Activated T-cell treated with anti-CD3 and anti-CD28 coated beads, Interleukin-2, amount 50 U/mL, for 4 hours (primary cell): ENCODE results near the gene RPH3AL. TPM values are rescaled to one million over a fixed set of nuclear protein-coding genes. Genes with fewer than 3 reads are reported as not detected.
"Not testable (repeated sequence)": the region's sequence is repeated elsewhere in the genome, so short reads cannot be mapped to it uniquely, and the experiment has no call there.

Experiments
- ATAC-seq, 2 donors: fragments of 200-7000 bp; cut with Tn5 transposase; one replicate each; pipeline ENCODE4 v1.10.0; 2021
- DNase-seq: peaks from one replicate; pipeline ENCODE4 v3.0.0-alpha.2; 2020
- H3K27me3 Mint-ChIP-seq: one replicate; pipeline ENCODE4 v1.8.0; 2021; ENCODE audit warnings: low read depth, mixed read lengths
- H3K36me3 Mint-ChIP-seq: one replicate; pipeline ENCODE4 v1.8.0; 2022; ENCODE audit warnings: mixed read lengths; ENCODE audit not compliant: insufficient read depth
- H3K4me1 Mint-ChIP-seq: one replicate; pipeline ENCODE4 v1.8.0; 2021; ENCODE audit warnings: low read depth, mixed read lengths
- H3K4me3 Mint-ChIP-seq: one replicate; pipeline ENCODE4 v1.8.0; 2021; ENCODE audit warnings: mild to moderate bottlenecking, moderate library complexity, mixed read lengths
- H3K9me3 Mint-ChIP-seq: one replicate; pipeline ENCODE4 v1.8.0; 2021; ENCODE audit warnings: mixed read lengths
- total RNA-seq, 3 donors: library from RNA; stranded (reverse); gene quantifications; one replicate each; pipeline ENCODE4 v1.2.1, GENCODE V29; 2021

The RPH3AL gene
- total RNA-seq, 3 donors from 2014 or later = 1.3 to 2.2 (median 1.9) TPM

- ATAC-seq (no peak), DNase-seq (no peak)
- no peaks in the 10 kb centered on the region for H3K4me1 Mint-ChIP-seq
- no peak overlapping the region for H3K4me3 Mint-ChIP-seq
- H3K9me3 Mint-ChIP-seq = no peaks in the 10 kb centered on the region
- H3K36me3 Mint-ChIP-seq = no peaks in the 10 kb centered on the region
- peaks cover 14% of the 10 kb centered on the region for H3K27me3 Mint-ChIP-seq
Observed at GRCh38 chr17:173166-173911, 179.3 kb downstream of the RPH3AL start.

DNA sequence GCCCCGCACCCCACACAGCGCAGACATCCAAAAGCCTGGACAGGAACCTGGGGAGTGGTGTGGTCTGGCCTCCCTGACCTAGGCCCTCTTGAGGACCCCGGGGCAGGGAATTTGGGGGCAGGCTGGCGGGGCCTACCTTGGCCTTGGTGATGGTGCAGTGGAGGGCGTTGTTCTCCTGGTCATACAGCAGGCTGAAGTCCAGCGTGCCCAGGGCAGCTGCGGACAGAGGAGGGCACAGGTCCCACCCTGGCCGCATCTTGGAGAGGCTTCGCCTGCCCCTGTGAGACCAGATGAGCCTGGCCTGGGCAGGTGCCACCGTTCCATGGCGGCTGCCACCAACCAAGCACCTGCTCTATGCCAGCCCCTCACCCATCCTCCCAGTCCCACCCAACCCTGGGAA lies 180.2 kb downstream of the RPH3AL start:
- Mint-ChIP-seq H3K27me3 (peaks cover 5% of the 10 kb centered on the region), H3K9me3 (no peaks in the 10 kb centered on the region), H3K4me1 (no peaks in the 10 kb centered on the region), H3K36me3 (no peaks in the 10 kb centered on the region), H3K4me3 (no peak overlapping the region)
- no peak for DNase-seq
- no peak for ATAC-seq

GRCh38 chr17:171871-172270 lies 180.7 kb downstream of the RPH3AL start:
- Mint-ChIP-seq H3K4me1 (no peaks in the 10 kb centered on the region), H3K27me3 (peaks cover 2% of the 10 kb centered on the region), H3K36me3 (no peaks in the 10 kb centered on the region), H3K9me3 (no peaks in the 10 kb centered on the region), H3K4me3 (no peak overlapping the region)
- no peak for ATAC-seq
- DNase-seq = no peak

DNA sequence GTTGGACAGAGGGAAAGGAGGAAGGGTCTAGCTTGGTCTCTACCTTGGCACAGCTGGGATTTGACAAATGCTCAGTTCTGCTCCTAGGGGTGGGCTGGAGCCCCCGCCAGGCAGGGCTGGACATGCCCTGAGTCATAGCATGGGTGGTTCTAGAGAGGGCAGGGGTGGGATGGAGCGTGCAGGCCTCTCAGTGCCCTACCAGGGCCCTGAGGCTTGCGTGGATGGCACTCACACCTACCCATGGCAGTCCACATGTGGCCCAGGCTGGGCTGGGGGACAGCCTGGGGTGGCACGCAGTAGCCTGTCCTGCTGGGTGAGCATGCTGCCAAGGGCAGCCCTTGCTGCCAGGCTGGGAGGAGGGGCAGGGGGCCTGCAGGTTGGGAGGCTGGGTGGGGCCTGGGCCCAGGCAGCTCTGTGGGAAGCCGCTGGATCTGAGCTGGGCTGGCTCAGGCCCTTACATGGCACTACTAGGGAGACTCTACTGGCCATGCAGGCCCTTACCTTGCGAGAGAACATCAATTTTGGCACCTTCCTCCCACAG lies 182.4 kb downstream of the RPH3AL start:
- H3K4me1 Mint-ChIP-seq = no peaks in the 10 kb centered on the region

GRCh38 chr17:168614-169013 lies 184.0 kb downstream of the RPH3AL start:
- DNase-seq, H3K27me3 Mint-ChIP-seq, ATAC-seq, H3K9me3 Mint-ChIP-seq, H3K4me1 Mint-ChIP-seq, H3K4me3 Mint-ChIP-seq, H3K36me3 Mint-ChIP-seq: not testable (repeated sequence)

More for the DNA sequence above, 182.4 kb downstream of the RPH3AL start:
- DNase-seq (no peak), ATAC-seq (no peak)
- H3K4me3 Mint-ChIP-seq = no peak overlapping the region
- no peaks in the 10 kb centered on the region for H3K36me3 Mint-ChIP-seq
- peaks cover 2% of the 10 kb centered on the region for H3K27me3 Mint-ChIP-seq
- no peaks in the 10 kb centered on the region for H3K9me3 Mint-ChIP-seq

DNA sequence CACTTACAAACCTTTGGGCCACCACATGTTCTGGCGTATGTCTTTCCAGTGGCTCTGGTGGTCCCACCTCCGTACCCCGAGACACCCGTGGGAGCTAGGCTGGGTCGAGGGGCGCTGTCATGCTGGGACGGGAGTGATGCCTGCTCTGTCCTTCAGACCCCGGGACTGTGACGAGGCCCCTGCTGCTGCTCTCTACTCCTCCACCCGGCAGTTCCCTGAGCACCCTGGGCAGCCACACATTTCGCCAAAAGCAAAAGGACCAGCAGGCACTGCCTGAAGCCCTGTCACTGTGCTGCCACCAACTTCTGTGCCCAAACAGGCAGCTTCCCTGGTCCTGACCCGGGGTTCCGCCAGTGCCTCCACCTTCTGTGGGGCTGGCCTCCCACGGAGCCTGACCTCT lies 186.7 kb downstream of the RPH3AL start:
- ATAC-seq = no peak
- H3K4me1 Mint-ChIP-seq = no peaks in the 10 kb centered on the region
- no peaks in the 10 kb centered on the region for H3K36me3 Mint-ChIP-seq
- DNase-seq = no peak
- H3K4me3 Mint-ChIP-seq = no peak overlapping the region
- no peaks in the 10 kb centered on the region for H3K9me3 Mint-ChIP-seq
- H3K27me3 Mint-ChIP-seq = peaks cover 7% of the 10 kb centered on the region

- H3K27me3 Mint-ChIP-seq = peaks cover 5% of the 10 kb centered on the region
- ATAC-seq = no peak
- no peak overlapping the region for H3K4me3 Mint-ChIP-seq
- no peak for DNase-seq
- H3K36me3 Mint-ChIP-seq = no peaks in the 10 kb centered on the region
- no peaks in the 10 kb centered on the region for H3K9me3 Mint-ChIP-seq
- H3K4me1 Mint-ChIP-seq = no peaks in the 10 kb centered on the region
Observed at GRCh38 chr17:164303-165235, 188.0 kb downstream of the RPH3AL start.

DNA sequence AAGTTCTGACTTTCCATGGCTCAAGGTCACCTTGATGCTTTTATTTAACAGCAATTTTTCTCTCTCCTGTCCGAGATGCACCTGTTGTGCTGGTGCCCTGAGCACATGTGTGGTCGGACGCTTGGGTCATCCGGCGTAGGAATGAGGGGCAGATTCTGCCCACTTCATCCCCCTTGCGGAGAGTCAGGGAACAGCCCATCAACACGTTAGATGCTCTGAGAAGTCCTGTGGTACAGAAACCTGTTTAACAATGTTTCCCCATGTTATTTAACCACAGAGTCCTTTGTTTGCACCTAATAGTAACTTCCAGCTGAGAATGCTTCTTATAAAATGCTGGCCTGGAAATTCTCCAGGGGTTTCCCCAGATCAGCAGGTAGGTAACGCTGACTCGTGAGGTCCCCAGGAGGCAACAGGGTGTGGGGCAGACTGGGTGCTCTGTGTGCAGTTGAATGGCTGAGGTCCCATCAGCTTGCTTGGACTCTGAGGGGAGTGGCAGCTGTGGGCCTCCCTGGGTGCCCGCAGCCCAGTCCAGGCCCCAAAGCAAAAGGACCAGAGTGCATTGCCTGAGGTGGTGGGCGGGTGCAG lies 189.0 kb downstream of the RPH3AL start:
- H3K36me3 Mint-ChIP-seq = no peaks in the 10 kb centered on the region
- peaks cover 5% of the 10 kb centered on the region for H3K27me3 Mint-ChIP-seq
- H3K4me1 Mint-ChIP-seq = no peaks in the 10 kb centered on the region
- H3K9me3 Mint-ChIP-seq = no peaks in the 10 kb centered on the region
- no peak for ATAC-seq
- DNase-seq = no peak
- no peak overlapping the region for H3K4me3 Mint-ChIP-seq

DNA sequence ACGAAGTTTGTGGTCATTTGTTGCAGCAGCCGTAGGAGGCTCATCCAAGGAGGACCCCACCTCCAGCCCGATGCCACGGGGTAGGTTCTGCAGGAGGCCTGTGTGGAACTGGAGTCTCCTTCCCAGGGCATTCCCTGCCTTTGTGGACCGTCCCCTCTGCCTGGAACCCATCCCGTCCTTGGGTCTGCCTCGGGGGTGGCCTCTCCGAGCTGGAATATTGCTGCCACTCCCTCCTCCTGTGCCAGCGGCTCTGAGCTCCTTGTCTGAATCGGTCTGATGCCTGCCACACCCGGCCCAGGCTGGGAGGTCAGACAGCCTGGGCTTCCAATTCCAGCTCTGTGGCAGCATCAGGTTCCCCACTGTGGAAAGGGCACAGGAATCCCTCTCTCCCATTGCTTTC lies 189.9 kb downstream of the RPH3AL start:
- no peaks in the 10 kb centered on the region for H3K4me1 Mint-ChIP-seq
- DNase-seq = no peak
- no peak overlapping the region for H3K4me3 Mint-ChIP-seq
- ATAC-seq = no peak
- H3K9me3 Mint-ChIP-seq = no peaks in the 10 kb centered on the region
- peaks cover 5% of the 10 kb centered on the region for H3K27me3 Mint-ChIP-seq
- no peaks in the 10 kb centered on the region for H3K36me3 Mint-ChIP-seq

Other genes with a start within 250 kb of the RPH3AL start
- not detected for gene SCGB1C2, start 215.2 kb downstream of the RPH3AL start, total RNA-seq
- gene DOC2B, start 171.2 kb downstream of the RPH3AL start, total RNA-seq = under 1 TPM in 2 of 3 donors, not detected in 1; 0.13 to 0.30 TPM
- 10 to 100 TPM; 12.4 to 23.1 (median 15.7) TPM for gene RFLNB, start 93.1 kb upstream of the RPH3AL start, total RNA-seq